ENCODE data around the gene ATG7.

Gene ATG7

DNA sequence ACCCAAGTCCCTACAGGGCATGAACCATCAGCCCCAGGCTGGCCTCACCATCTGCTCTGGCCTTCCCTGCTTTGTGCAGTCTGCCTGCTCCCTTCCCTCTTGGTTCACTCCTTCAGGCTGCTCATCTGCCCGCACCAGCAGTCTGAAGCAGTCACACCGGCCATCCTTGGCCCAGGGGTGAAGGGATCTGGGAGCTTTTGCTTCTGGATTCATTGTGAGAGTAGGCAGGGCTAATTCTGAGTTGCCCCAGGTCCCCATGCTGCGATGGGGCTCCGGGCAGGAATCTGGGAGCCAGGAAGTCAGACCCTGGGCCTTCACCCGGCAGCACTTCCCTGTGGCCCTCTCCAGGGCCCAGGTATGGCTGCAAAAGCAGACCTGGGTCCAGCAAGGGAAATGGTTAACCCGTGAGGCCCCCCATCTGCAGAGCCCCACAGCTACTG is 271.8 kb downstream of the ATG7 start:
- no peak for DNase-seq

DNA sequence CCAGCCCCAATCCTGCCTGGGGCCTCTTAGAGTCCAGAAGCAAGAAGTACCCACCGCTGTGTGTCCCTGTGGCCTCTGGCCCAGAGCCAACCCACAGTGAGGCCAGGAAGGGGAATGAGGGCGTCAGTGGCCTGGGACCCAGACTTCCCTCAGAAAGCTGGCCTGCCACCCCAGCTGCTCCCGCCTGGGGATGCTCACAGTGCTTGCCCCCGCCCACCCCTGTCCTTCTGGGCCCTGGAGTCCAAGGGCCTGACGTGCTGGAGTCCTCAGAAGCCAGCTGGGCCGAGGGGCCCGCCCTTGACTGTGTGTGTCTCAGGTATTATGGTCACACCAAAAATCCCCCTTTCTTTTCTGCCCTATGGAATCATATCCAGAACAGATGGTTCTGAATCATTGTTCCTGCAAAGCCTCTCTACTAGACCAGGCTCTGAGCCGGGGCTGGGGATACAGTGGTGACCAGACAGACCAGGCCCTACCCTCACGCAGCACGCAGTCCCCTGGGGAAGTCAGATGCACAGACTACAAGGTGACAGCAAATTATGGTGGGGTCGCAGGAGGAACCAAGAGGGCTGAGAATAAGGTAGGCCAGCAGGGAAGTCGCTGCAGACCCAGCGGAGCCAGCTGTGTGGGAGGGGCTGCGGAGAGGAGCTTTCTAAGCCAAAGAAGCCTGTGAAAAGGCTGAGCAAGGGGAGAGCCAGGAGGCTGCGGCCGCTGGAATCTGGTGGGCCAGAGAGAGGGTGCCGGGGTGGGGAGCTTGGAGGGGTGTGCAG is 272.4 kb downstream of the ATG7 start:
- no peak for DNase-seq

DNA sequence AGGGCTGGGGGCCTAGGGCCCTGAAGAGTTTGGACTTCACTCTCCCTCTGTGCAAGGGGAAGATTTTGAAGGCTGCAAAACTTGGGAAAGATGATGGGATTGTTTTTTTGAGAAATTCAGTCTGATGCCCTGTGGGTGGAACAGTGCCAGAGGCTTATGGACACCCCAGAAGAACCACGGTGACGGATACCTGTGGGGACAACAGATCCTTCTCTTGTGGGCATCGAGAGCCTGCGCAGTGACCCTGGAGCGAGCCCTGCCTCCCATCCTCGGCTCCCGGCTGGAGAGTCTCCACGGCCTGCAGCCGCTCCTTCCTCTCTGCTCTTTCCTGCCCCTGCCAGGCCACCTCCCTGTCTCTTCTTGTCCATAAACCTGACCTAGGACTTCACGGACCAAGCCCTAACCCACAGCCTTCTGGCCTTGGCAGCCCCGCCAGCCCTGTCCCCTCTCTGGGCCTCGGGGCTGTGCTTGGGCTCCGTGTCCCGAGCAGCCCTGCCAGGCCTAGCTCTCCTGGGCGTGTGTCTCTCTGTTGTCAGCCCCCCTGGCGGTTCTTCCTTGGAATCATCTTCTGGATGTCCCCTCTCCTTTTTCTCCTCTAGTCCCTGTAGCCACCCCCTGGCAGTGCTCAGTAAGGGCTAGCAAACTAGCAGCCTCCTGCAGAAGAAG is 273.1 kb downstream of the ATG7 start:
- DNase-seq = no peak

DNA sequence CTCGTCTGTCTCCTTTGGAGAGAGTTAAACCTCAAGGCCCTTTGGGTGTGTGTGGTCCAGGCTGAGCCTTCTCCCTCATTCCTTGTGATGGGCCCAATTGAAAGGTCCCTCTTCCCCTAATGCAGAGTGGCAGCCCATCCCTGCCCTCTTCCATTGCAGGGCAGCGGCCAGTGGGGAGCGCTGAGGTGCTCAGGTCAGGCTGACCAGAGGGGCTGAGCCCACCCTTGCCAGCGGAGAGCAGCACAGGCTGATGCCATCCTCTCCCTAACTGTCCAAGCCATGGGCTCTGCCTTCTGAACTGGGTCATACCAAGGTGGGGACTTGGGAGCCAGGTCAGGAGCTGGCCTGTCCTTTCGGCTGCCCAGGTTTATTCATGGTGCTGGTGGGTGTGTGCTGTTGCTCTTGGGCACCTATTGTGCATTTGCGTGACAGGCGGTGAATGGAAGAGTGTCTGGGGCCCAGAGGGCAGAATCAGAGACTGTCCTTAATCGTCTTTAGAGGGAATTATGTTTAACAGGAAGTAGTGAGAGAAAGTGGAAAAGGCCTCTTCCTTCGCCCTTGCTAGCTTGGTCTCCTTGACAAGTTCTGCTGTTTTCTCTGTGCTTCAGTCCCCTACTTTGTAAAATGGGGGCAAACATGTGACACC is 274.6 kb downstream of the ATG7 start:
- DNase-seq = no peak

DNA sequence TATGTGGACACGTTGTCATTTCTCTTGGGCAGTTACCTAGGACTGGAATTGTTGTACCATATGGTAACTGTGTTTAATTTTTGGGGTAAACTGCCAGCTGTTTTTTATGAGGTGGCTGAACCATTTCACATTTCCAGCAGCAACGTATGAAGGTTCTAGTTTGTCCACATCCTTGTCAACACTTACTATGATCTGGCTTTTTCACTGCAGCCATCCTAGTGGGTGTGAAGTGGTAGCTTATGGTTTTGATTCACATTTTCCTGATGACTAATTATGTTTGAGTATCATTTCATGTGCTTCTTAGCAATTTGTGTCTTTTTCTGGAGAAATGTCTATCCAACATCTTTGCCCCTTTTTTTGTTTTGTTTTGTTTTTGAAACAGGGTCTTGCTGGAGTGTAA is 275.3 kb downstream of the ATG7 start:
- no peak for DNase-seq

DNA sequence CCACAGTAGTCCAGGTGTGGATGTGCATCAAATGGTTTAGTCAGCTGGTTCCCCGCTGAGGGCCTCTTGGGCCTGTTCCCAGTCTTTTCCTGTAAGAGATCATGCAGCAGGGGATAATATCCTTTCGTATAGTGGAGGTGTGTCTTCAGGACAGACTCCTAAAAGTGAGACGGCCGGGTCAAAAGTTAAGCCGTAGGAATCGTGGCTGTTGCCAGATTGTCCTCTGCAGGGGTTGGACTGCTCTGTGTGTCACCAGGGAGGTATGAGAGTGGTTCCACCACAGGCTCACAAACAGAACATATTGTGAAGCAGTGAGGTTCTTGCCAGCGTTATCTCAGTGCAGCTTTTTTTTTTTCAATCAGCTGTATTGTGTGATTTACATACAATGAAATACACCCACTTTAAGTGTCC is 276.5 kb downstream of the ATG7 start:
- no peak for DNase-seq

DNA sequence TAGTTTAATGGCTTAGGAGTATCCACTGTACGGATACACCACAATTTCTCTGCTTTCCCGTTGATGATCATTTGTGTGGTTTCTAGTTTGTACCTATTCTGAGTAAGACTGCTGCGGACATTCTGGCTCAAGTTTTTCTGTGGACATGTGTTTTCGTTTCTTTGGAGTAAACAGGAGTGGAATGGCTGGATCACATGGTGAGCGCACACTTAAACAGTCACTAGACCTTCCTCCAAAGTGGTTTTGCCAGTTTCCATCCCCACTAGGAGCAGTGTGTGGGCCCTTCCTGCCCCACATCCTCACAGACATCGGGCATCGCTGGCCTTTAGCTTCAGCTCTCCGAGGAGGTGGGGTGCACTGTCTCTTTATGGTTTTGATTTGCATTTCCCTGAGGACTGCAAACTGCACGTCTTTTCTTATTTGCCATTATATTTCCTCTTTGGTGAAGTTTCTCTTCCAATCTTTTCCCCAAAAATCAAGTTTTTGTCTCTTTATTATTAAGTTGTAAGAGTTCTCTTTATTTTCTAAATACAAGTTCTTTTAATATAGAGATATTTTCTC is 277.5 kb downstream of the ATG7 start:
- DNase-seq = no peak

DNA sequence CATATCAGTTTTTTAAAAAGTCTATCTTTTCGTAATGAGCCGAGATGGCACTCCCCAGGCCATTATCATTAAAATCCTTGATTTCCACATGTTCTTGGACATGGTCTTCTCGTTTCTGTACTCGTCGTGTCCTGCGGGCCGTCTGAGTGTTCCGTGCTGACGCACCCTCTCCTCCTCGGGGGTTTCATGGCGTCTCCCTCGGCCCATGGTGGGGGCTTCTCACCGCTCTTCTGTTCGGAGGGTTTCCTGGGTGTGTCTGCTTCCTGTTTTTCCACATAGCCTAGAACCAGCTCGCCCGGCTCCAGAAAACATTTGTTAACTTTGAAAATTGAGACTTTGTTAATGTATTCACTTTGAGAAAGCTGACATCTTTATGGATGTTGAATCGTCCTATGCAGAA is 278.8 kb downstream of the ATG7 start:
- DNase-seq = no peak

DNA sequence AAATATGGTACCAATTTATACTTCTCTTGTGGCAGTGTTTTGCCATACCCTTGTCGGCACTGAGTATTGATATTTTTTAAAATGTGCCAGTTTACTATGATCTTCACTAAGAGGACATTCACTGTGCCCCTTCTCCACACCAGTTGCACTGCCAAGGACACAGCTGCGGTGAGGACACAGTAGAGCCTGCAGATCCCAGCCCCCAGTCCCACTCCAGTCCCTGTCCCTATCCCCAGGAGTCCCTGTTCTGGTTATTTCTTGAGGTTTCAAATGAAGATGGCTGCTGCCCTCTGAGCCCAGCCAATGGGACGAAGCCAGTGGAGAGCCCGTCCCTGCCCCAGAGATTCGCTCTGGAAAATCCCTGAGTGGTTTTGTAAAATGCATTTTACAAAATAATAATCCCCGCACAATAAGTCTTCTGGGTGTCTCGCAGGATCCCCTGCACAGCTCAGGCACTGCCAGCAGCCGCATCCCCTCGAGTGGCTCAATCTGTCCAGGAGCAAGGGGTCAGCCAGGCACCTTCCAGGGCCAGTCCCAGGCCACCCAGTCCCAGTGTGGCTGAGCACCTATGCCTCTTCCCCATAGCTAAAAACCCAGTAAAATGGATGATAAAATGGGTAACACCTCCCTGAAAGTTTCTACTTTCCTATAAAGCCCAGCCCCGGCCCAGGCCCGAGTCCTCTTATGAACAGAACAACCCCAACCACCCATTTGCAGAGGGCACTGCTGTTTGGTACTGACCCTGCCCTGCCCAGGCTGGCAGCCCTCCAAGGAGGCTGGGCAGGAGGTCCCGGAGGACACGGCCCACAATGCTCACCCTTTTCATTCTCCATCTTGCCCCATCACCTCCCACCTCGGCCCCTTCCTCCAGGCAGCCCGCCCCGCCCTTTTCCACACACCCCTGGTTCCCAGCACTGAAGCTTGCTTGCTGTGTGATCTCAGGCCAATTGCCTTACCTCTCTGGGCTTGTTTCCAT is 280.4 kb downstream of the ATG7 start:
- no peak for DNase-seq

DNA sequence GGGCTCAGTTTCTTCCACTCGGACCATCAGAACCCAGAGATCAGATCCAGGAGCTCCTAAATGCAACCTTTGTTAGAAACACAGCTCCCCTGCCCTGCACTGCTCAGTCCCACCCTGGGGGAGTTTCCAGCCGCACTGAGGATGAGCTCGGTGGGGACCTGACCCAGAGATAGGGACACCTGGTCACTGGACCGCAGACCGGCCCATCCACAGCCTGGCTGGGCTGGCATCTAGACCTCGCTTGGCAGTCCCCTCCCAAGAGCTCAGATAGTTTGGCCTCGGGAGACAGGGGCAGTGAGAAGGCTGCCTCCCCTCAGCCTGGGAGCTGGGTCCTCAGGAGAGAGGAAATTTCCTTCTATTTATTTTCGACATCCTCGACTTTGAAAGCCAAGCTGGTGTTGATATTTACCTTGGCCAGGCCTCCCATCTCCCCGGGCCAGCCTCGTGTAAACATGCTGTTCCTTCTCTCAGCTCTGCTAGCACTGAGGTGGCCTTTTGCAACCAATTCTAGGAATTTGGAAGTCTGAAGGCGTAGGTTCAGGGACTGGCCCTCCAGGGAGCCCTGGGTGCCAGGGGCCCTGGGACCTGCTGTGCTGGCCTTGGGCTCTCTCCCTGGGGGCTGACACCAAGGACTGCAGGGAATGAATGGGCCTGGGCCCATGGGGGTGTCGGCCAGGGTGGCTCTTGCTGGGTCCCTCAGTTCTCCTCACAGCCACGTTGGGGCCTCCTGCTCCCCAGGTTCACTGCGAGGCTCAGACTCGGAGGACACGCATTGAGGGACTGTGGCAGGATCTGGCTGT is 281.4 kb downstream of the ATG7 start:
- no peak for DNase-seq

DNA sequence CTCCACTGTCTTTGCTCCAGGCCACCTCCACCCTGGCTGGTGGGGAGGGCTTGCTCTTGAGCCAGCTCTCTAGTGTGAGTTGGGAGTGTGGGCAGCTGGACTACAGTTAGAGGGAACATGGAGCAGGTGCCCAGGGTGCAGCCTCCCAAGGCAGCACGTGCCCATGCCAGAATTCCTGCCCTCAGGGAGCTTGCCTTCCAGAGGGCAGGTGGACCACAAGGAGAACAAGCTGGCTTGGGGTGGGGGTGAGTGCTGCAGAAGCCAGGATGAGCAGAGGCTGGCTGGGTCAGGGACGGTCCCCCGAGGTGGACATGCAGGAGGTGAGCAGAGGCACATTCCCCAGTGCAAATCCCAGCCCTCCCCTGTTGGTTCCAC is 282.0 kb downstream of the ATG7 start:
- DNase-seq = no peak

DNA sequence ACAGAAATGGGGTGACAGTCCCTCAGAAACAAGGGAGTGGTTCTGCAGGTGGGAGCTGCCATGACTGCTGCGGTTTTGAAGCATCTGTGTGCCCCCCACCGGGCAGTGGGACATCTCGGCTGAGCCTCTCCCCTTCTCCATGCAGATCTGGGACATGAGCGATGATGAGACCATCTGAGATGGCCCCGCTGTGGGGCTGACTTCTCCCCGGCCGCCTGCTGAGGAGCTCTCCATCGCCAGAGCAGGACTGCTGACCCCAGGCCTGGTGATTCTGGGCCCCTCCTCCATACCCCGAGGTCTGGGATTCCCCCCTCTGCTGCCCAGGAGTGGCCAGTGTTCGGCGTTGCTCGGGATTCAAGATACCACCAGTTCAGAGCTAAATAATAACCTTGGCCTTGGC is 282.5 kb downstream of the ATG7 start:
- no peak for DNase-seq

DNA sequence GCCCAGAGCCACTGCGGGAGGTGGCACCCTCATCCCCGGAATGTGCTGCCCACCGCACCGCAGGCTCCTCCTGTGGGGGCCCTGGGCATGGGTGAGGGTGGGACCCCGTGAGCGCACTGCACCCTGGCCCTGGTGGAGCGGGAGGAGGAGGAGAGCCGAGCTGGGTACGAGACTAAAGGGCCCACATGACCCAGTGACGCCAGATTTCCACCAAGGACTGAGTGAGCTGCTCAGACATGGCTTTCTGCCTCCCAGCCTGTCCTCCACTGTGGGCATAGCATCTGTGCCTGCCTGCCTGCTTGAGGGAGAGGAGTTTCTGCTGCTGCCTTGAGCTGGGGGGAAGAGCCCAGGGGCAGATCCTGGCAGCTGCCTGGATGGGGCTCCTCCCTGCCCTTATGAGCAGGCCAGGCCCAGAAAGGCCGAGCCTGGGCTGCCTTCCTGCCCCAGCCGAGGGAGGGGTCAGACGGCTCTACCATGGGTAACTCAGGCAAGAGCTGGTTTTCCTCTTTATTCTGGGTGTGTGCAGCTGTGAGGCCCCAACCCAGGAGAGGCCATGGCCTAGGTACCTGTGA is 283.1 kb downstream of the ATG7 start:
- no peak for DNase-seq

DNA sequence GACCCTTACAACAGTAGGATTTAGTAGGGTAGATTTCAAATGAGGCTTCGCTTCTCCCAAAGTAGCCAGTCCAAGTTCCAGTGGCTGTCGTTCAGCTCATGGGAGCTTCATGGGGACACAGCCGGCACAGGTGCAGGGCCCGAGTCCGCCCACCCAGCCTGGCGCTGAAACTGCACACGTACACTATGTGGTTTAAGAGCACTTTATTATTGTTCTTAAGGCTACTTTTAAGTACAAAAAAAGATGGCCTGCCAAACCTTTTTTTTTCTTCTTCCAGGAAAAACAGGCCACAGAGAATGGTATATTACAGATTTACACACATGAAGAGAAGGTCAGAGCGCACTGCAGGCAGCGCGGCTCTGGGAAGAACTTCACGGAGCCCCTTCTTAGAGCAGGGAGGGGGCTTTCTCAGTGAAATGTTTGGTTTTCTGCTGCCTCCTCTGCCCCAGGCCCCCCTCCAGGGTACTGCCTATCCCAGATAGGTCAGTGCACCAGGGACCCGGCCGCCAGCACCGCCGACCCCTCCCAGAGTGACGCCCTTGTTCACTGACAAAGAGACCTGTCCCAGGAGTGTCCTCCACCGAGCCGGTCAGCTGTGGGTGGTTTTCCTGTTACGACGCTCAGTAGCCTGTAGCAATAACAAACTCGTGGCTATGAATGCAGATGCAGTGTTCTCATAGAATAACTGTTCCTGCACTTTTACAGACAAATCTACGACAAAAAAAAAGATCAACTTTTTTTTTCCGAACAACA is 283.9 kb downstream of the ATG7 start:
- no peak for DNase-seq

DNA sequence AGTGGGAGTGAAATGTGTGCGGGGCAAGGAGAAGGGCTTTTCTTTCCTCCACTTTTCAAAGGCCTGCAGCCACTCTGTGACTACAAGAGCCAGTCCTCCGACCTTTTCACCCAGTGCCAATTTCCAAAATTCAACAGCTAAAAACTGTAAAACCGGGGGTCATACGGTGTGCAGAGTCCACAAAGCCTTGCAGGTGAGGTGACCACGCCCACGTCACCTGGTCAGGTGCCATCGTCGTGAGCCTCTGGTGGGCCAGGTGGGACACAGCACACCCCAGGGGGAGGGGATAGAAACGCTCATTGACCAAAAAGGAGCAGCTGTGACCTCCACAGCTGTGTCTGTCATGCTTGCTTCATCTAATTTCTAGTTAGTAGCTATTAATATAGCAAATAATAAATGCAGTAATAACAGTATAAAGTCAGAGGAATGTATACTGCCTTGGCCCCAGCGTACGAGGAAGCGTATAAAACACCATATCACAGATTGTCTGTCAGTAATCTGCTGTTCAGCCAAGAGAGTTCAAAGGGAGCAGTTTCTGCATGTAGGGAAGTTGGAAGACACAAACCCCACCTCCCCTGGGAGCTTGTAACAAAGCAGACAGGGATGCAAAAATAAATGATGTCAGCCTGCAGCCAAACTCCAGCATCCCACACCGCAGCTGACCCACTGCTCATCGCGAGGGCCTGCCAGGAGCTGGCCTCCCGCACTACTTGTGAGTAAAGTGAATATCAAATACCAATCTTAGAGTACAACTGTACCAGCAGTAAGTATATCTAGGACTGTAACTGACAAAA is 284.9 kb downstream of the ATG7 start:
- no peak for DNase-seq

DNA sequence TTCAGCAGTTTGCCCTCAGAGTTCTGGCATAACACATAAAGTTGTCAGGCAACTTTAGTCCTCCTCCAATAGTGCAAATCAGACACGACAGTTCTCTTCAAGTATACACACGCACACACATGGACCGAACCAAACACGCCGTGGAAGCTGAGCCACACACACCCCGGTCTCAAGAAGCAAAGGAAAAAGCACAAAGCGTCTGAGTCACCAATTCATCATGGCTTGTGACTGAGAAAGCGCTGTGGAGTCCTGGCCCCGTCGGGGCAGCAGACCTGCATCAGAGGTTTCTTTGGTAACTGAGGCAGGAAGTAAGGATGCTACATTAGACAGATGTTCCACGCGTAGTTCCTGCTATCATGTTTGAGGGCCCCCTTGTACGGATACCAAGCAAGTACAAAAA is 285.8 kb downstream of the ATG7 start:
- DNase-seq = no peak

DNA sequence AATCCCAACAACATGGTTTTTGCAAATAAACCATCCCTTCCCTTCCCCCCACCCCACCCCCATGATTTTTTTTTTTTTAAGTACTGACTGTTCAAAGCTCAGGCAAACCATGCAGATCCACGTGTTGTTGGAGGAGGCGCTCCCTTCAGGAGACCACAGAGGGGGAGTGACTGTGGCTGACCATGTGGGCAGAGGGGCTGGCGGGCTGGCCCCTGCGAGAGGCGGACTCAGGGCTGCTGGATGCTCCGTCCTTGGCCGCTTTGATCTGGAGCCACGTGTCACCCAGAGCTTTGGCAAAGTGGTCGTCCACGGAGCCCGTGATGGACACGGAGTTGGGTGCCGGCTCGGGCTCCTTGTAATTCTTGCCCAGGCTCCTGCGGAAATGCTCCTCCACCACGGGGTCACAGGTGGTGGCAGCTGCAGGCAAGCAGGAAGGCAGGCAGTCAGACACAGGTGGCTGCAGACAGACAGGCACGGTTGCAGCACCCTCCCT is 286.3 kb downstream of the ATG7 start:
- no peak for DNase-seq

DNA sequence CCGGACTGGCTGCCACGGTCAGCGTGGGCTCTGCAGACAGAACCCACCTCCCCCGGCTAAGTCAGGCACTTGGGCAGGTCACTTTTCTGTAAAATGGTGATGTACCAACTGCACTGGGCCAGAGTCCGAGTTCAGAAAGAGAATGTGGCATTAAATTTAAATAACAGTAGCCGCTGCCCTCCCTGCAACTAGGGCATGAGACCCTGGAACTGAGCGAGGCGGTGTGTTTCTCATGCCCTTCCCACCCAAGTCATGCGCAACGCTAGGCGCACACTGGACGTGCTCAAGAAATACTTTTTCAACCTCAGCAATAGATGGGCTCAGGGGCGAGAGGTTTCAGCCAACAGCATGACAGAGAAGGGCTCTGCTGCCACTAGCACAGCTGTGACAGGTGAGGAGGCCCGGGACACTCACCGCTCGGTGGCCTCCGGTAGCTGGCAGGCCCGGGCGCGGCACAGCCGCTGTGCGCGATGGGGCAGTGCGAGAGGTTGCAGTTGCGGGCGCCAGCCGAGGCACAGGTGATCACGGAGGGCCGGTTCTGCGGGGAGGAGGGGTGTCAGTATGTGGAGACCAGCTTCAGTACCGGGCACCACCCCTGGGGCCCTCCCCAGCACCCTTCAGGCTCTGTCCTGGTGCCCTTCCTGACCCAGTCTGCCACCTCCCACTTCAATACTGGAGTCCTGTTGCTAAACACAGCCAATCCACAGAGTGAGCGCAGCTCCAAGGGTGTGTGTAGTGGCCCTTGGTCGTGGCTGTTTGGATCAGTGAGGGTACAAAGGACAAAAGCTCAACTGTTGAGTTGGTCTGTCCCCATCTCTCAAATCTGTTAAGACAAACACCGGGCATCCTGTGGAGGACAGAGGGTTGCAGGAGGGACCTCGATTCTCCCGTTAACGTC is 287.0 kb downstream of the ATG7 start:
- DNase-seq = no peak

Measured in NCI-H1436 (cell line).